Testis (tissue), 3 donors: Measurements from ENCODE around the gene ENTPD1. TPM values are rescaled to one million over a fixed set of nuclear protein-coding genes. Genes with fewer than 3 reads are reported as not detected.
A peak's percentile ranks its signal among the peaks of the same experiment; 100 is the strongest.

ENCODE experiments used
- DNase-seq: peaks from one replicate; pipeline ENCODE4 v3.0.0-alpha.2; 2019
- H3K27ac ChIP-seq, 2 donors: fragments of 200-600 bp; sonication (generic); one replicate each; pipeline ENCODE4 v1.5.1; 2019
- H3K27me3 ChIP-seq: fragments of 200-600 bp; sonication (generic); one replicate; pipeline ENCODE4 v1.5.1; 2019
- H3K36me3 ChIP-seq: fragments of 200-600 bp; sonication (generic); one replicate; pipeline ENCODE4 v1.5.1; 2017; ENCODE audit warnings: low read depth; ENCODE audit errors: missing control alignments
- H3K4me1 ChIP-seq: fragments of 200-600 bp; sonication (generic); one replicate; pipeline ENCODE4 v1.5.1; 2019
- H3K4me3 ChIP-seq, 2 donors: fragments of 200-600 bp; sonication (generic); one replicate each; pipeline ENCODE4 v1.5.1; 2017 to 2019
- H3K9me3 ChIP-seq: fragments of 200-600 bp; sonication (generic); one replicate; pipeline ENCODE4 v1.5.1; 2017
- POLR2A ChIP-seq: fragments of 450-650 bp; IDR thresholded peaks from one replicate; pipeline ENCODE4 v1.6.1; 2017; ENCODE audit warnings: antibody characterized with exemption, mild to moderate bottlenecking, moderate library complexity
- WGBS, 2 donors: methylation state at CpG; one replicate each; pipeline ENCODE4 v1.1.5; 2018; 5-methylcytosine and 5-hydroxymethylcytosine counted together
- intact Hi-C: fragments of 100-400 bp; cut with DNase I; formaldehyde crosslinking; loops from one replicate; pipeline ENCODE4 v1.15.1; 2023; ENCODE audit warnings: low total_unique reads
- polyA plus RNA-seq: library from polyadenylated mRNA; stranded (reverse); fragments of 350-450 nt; fragmentation: Illumina TruSeq; extraction: RNeasy Lipid Tissue Mini Kit (QIAGEN cat#74804); gene quantifications from one replicate; pipeline ENCODE4 v1.2.3, GENCODE V29; 2014; ENCODE audit warnings: low read depth, low replicate concordance; ENCODE audit not compliant: insufficient read depth
- total RNA-seq, 2 donors: library from RNA; depleted of rRNA; stranded (reverse); fragments of >200 nt; gene quantifications; one replicate each; pipeline ENCODE4 v1.2.3, GENCODE V29; 2016
- TF ChIP-seq, protein P1 (sequence below), 3 experiments: fragments of 450-650 bp in 2 of 3; fragments of 200-600 bp in 1 of 3; sonication (generic) in 1 of 3; IDR thresholded peaks; one replicate each; pipeline ENCODE4 v1.5.1; 2016 to 2019; ENCODE audit warnings: antibody characterized with exemption in 3 of 3, mild to moderate bottlenecking in 2 of 3, moderate library complexity in 1 of 3

The ENTPD1 gene
- total and polyA plus RNA-seq, 3 donors from 2014 or later: 9.8 to 12.7 (median 11.3) TPM

DNA sequence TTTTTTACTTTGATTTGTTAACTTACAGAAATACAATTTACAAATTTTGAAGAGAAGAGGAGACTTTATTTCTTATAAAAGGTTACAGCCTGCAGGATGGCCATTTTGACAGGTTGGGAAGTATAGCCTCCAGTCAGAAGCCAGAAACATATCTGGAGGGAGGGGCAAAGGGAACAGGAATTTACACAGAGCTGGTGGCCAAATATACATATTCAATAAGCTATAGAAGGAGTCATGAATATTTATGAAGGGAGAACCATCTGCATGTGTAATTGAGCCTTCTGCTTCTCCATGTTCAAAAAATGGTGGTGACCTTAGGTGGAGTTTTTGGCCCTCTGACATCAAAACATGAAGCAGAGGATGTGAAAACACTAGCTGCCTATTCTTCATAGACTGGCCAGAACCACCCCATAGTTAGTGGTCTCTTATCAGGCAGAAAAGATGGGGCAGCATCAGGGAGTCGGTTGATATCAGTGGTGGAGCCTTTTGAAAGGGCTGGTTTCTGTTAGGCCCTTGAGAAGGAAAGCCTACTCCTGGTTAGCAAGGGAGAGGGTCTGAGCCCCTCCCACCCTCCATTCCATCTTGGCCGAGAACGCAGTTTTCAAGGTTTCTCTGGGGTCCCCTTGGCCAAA lies 57.2 kb downstream of the ENTPD1 start:
- no peak overlapping the region for H3K4me3 ChIP-seq
- DNase-seq: no peak
- no peaks in the 10 kb centered on the region for H3K36me3 ChIP-seq
- H3K27me3 ChIP-seq: no peaks in the 10 kb centered on the region
- TF ChIP-seq POLR2A: no peak
- TF ChIP-seq, protein P1, sequence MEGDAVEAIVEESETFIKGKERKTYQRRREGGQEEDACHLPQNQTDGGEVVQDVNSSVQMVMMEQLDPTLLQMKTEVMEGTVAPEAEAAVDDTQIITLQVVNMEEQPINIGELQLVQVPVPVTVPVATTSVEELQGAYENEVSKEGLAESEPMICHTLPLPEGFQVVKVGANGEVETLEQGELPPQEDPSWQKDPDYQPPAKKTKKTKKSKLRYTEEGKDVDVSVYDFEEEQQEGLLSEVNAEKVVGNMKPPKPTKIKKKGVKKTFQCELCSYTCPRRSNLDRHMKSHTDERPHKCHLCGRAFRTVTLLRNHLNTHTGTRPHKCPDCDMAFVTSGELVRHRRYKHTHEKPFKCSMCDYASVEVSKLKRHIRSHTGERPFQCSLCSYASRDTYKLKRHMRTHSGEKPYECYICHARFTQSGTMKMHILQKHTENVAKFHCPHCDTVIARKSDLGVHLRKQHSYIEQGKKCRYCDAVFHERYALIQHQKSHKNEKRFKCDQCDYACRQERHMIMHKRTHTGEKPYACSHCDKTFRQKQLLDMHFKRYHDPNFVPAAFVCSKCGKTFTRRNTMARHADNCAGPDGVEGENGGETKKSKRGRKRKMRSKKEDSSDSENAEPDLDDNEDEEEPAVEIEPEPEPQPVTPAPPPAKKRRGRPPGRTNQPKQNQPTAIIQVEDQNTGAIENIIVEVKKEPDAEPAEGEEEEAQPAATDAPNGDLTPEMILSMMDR (IDR thresholded peaks at IDR 0.05): no peak
- intact Hi-C loops: no loop called here
- H3K27ac ChIP-seq: no peak overlapping the region
- no peaks in the 10 kb centered on the region for H3K4me1 ChIP-seq
- H3K9me3 ChIP-seq: no peaks in the 10 kb centered on the region
- WGBS, 2 donors: 92 to 98% methylated on average over 3 of the region's 3 CpGs

DNA sequence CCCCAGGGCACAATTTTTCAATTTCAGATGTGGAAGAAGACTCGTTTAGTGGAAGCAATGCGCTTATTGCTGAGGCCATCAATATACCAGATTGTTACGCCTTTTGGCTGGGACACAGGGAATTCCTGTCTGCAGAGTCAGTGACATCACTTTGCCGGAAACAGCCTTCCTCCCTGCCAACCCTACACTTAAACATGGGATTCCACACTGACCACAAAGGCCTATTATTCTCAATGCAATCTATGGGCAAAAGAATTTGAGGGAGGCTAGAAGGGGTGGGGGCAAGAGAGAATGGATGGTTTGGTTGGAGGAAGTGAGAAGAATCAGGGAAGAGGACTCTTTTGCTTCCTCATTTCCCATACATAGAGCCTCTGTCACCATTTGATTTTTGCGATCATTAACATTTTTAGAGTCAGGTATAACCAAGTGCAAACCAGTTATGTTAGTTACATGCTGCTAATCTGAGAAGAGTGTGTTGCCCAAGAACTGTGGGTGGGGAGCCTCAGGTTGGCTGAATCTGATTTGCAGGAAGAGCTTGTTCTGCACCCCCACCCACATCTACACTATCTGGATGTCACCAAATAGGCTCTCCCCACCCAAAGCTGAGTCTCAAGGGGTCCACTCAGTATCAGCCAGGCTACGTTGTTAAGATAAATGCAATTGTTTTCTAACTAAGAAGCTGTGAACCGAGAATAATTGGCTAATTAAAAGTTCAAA lies 58.2 kb downstream of the ENTPD1 start:
- Histone ChIP-seq H3K4me3 (no peak overlapping the region), H3K4me1 (no peaks in the 10 kb centered on the region), H3K9me3 (no peaks in the 10 kb centered on the region), H3K27ac (no peak overlapping the region), H3K36me3 (no peaks in the 10 kb centered on the region), H3K27me3 (no peaks in the 10 kb centered on the region)
- intact Hi-C loops: no loop called here
- TF ChIP-seq, protein P1 (IDR thresholded peaks at IDR 0.05): no peak
- no peak for TF ChIP-seq POLR2A
- whole genome bisulfite sequencing, 2 donors: 65 to 66% methylated on average over 7 of the region's 7 CpGs
- DNase-seq: peak; percentile 26

DNA sequence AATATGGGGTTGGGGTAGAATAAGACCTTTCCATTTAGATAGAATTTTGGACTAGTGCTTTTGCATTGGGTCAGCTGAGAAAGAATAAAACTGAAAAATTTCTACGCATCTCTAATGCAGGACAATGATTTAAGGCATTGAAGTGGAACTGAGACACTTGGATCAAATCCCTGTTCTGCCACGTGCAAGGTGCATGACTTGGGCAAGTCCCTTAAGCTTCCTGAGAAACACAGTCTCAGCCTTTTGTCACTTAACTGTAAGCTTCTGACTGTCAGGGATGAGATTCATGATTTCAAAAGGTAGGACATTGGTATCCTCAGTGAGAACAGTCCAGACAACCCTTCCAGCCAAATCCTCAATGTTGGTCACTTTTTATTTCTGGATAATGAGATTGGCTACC lies 59.2 kb downstream of the ENTPD1 start:
- intact Hi-C loops: no loop called here
- Histone ChIP-seq H3K4me3 (no peak overlapping the region), H3K36me3 (no peaks in the 10 kb centered on the region), H3K4me1 (no peaks in the 10 kb centered on the region), H3K27ac (no peak overlapping the region), H3K9me3 (no peaks in the 10 kb centered on the region), H3K27me3 (no peaks in the 10 kb centered on the region)
- DNase-seq: no peak
- TF ChIP-seq, protein P1 (IDR thresholded peaks at IDR 0.05): no peak
- WGBS, 2 donors: 77 to 85% methylated on average over 2 of the region's 2 CpGs

DNA sequence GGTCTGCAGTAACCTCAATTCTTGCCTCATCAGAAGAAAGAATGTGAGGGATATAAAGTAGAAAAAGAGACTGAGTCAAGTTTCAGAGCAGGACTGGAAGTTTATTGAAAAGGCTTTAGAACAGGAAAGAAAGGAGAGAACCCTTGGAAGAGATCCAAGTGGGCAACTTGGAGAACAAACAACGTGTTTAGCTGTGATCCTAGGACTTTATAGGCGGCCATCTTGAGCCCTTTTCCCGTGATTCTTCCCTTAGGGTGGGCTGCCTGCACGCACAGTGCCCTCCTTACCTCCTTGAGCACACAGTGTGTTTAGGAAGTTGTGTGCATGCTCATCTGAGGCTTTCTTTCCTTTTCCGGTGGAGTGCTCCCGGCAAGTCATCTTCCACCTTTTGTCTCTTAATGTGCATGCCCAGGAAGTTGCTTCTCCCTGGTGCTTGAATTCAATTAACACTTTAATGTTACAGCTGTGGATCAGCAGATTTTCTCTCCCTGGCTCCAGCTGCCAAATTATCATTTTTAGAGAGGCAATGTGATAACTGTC lies 59.8 kb downstream of the ENTPD1 start:
- no peaks in the 10 kb centered on the region for H3K9me3 ChIP-seq

More for the DNA sequence above, 59.8 kb downstream of the ENTPD1 start:
- no peaks in the 10 kb centered on the region for H3K4me1 ChIP-seq
- H3K4me3 ChIP-seq: no peak overlapping the region
- intact Hi-C loops: no loop called here
- no peak overlapping the region for H3K27ac ChIP-seq
- H3K27me3 ChIP-seq: no peaks in the 10 kb centered on the region
- H3K36me3 ChIP-seq: no peaks in the 10 kb centered on the region
- DNase-seq: no peak
- 79 to 81% methylated on average over 6 of the region's 6 CpGs for WGBS, 2 donors
- TF ChIP-seq POLR2A: no peak
- TF ChIP-seq, protein P1 (IDR thresholded peaks at IDR 0.05): no peak
